Globus pallidus (tissue), 1 donor: ENCODE results near the gene SLC26A1.
A peak's percentile ranks its signal among the peaks of the same experiment; 100 is the strongest.

Source experiments
- DNase-seq: peaks from one replicate; pipeline ENCODE4 v3.0.0-alpha.2; 2015; ENCODE audit warnings: low spot score

SLC26A1 gene

GRCh38 chr4:1028574-1029220, 35.5 kb upstream of the SLC26A1 start:
- DNase-seq = no peak

GRCh38 chr4:1027915-1028238, 34.7 kb upstream of the SLC26A1 start:
- no peak for DNase-seq

- no peak for DNase-seq
Observed at GRCh38 chr4:1027219-1027914, 34.2 kb upstream of the SLC26A1 start.

GRCh38 chr4:1026115-1026514, 32.9 kb upstream of the SLC26A1 start:
- no peak for DNase-seq

- DNase-seq = no peak
Observed at GRCh38 chr4:1024882-1025545, 31.8 kb upstream of the SLC26A1 start.

GRCh38 chr4:1023895-1024740, 30.9 kb upstream of the SLC26A1 start:
- no peak for DNase-seq

- no peak for DNase-seq
Observed at GRCh38 chr4:1023075-1023640, 30.0 kb upstream of the SLC26A1 start.

- DNase-seq = no peak
Observed at GRCh38 chr4:1022739-1023066, 29.5 kb upstream of the SLC26A1 start.

- DNase-seq = no peak
Observed at GRCh38 chr4:1022051-1022738, 29.0 kb upstream of the SLC26A1 start.

GRCh38 chr4:1021386-1022050, 28.3 kb upstream of the SLC26A1 start:
- DNase-seq = no peak

- no peak for DNase-seq
Observed at GRCh38 chr4:1019729-1020470, 26.7 kb upstream of the SLC26A1 start.

- no peak for DNase-seq
Observed at GRCh38 chr4:1019320-1019719, 26.1 kb upstream of the SLC26A1 start.

GRCh38 chr4:1018147-1019020, 25.2 kb upstream of the SLC26A1 start:
- DNase-seq = no peak

GRCh38 chr4:1017706-1018105, 24.5 kb upstream of the SLC26A1 start:
- no peak for DNase-seq

GRCh38 chr4:1017211-1017610, 24.0 kb upstream of the SLC26A1 start:
- DNase-seq = no peak

GRCh38 chr4:1015746-1016145, 22.5 kb upstream of the SLC26A1 start:
- DNase-seq = no peak

GRCh38 chr4:1015179-1015578, 22.0 kb upstream of the SLC26A1 start:
- DNase-seq = no peak

GRCh38 chr4:1014291-1015167, 21.3 kb upstream of the SLC26A1 start:
- peak; percentile 92 for DNase-seq
